ENCODE data around the gene FBXL17. TPM values are rescaled to one million over a fixed set of nuclear protein-coding genes. Genes with fewer than 3 reads are reported as not detected.

The FBXL17 gene
- total and polyA plus RNA-seq, 12 donors, result 5.9 to 47.4 (median 41.1) TPM

GRCh38 chr5:107979900-107980299 is 402.0 kb downstream of the FBXL17 start:
- intact Hi-C loops (cut with DNase I), result no loop called here
- no peaks in the 10 kb centered on the region for H3K36me3 ChIP-seq
- no peak overlapping the region for H3K4me3 ChIP-seq
- no peaks in the 10 kb centered on the region for H3K9me3 ChIP-seq
- ATAC-seq, result no peak
- TF ChIP-seq CTCF (IDR thresholded peaks at IDR 0.05), result no peak
- no peaks in the 10 kb centered on the region for H3K27me3 ChIP-seq
- 81 to 94% methylated on average over 2 of the region's 2 CpGs for WGBS, 2 donors
- no peak for DNase-seq
- no peak overlapping the region for H3K27ac ChIP-seq
- peaks cover 0 to 2% (median 0%) of the 10 kb centered on the region in 9 donors for H3K4me1 ChIP-seq

- H3K9me3 ChIP-seq, result no peaks in the 10 kb centered on the region
- H3K4me3 ChIP-seq, result no peak overlapping the region
- no peak overlapping the region for H3K27ac ChIP-seq
- ATAC-seq, result peak in 1 of 8 donors; percentile 52
- intact Hi-C loops (cut with DNase I), result no loop called here
- WGBS, 2 donors, result 83 to 85% methylated on average over 3 of the region's 3 CpGs
- DNase-seq, result no peak
- no peaks in the 10 kb centered on the region for H3K4me1 ChIP-seq
- H3K36me3 ChIP-seq, result no peaks in the 10 kb centered on the region
- TF ChIP-seq CTCF (IDR thresholded peaks at IDR 0.05), result no peak
- H3K27me3 ChIP-seq, result no peaks in the 10 kb centered on the region
These were observed 402.6 kb downstream of the FBXL17 start for GRCh38 chr5:107979291-107979690.

- no peak for DNase-seq
- WGBS, 2 donors, result 70 to 82% methylated on average over 3 of the region's 3 CpGs
- H3K4me3 ChIP-seq, result no peak overlapping the region
- H3K4me1 ChIP-seq, result no peaks in the 10 kb centered on the region
- no peak for ATAC-seq
- no peaks in the 10 kb centered on the region for H3K36me3 ChIP-seq
- no peaks in the 10 kb centered on the region for H3K27me3 ChIP-seq
- no peak overlapping the region for H3K27ac ChIP-seq
- intact Hi-C loops (cut with DNase I), result no loop called here
- TF ChIP-seq CTCF (IDR thresholded peaks at IDR 0.05), result no peak
- no peaks in the 10 kb centered on the region for H3K9me3 ChIP-seq
These were observed 404.3 kb downstream of the FBXL17 start for GRCh38 chr5:107977550-107978071.

GRCh38 chr5:107975568-107975967 is 406.3 kb downstream of the FBXL17 start:
- no peak for ATAC-seq
- no peaks in the 10 kb centered on the region for H3K36me3 ChIP-seq
- DNase-seq, result no peak
- no peaks in the 10 kb centered on the region for H3K9me3 ChIP-seq
- no peak overlapping the region for H3K4me3 ChIP-seq
- H3K27me3 ChIP-seq, result no peaks in the 10 kb centered on the region
- 84 to 89% methylated on average over 3 of the region's 3 CpGs for WGBS, 2 donors
- intact Hi-C loops (cut with DNase I), result no loop called here
- H3K4me1 ChIP-seq, result no peaks in the 10 kb centered on the region
- no peak overlapping the region for H3K27ac ChIP-seq
- no peak for TF ChIP-seq CTCF (IDR thresholded peaks at IDR 0.05)

Measured in heart right ventricle (tissue), 16 donors.